ENCODE measurements around the gene PDK2.

DNA sequence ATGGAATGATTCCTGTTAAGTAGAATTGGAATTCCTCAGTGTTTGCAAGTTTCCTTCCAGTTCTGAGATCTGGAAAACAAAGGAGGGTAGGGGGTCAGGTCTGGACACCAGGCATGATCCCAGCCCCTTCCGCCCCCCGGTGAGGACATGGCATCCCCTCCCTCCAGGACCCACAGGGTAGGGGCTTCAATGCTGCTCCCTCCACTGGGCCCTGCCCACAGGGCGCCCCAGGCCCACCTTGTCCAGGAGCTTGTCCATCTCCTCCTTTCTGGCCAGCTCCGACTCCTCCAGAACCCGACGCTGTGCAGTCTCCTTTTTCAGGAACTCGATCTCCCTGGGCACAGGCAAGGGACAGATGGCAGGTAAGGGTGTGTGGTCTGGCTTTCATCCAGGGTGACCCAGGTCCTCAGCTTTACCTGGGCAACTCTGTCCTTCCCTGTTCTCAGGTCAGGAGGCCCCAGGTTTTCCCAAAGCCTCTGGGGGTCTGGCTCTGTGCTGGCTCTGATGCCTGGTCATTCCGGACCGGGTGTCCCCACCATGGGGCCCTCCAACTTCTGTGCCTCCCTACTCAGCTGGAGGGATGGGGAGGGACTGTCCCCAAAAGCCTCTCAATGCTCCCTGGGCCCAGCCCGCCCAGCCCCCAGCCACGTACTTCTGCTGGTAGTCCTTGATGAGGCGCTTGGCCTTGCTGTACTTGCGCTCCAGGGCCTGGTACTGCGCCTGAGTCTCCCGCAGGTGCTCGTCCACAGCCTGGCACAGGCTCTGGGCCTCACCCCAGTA lies 40.4 kb downstream of the PDK2 start:
- no peak for TF ChIP-seq POLR2A (IDR thresholded peaks at IDR 0.05; ENCODE audit: low read length)
- TF ChIP-seq GATA1 (IDR thresholded peaks at IDR 0.05; ENCODE audit: low read depth, low read length), result no peak

All from erythroblast (primary cell).